Adrenal gland (tissue), 5 donors: Measurements from ENCODE around the gene TSKU.
"Not testable (repeated sequence)": the region's sequence is repeated elsewhere in the genome, so short reads cannot be mapped to it uniquely, and the experiment has no call there.

Experiments
- POLR2A ChIP-seq, 2 donors: fragments of 450-650 bp; IDR thresholded peaks; one replicate each; pipeline ENCODE4 v1.6.1; 2017; ENCODE audit warnings: antibody characterized with exemption in 2 of 2, mild to moderate bottlenecking in 2 of 2, moderate library complexity in 1 of 2
- TF ChIP-seq, protein P1 (sequence below), 6 experiments: fragments of 450-650 bp in 4 of 6; fragments of 200-600 bp in 2 of 6; sonication (generic) in 1 of 6; IDR thresholded peaks; 1 replicate in 5 of 6; 2 replicates in 1 of 6; pipeline versions ENCODE4 v1.5.1 to v1.8.0; 2016 to 2021; ENCODE audit warnings: antibody characterized with exemption in 6 of 6, mild to moderate bottlenecking in 2 of 6, moderate library complexity in 1 of 6
- donor health status: DM: no; HTN: no; CAD: no.

DNA sequence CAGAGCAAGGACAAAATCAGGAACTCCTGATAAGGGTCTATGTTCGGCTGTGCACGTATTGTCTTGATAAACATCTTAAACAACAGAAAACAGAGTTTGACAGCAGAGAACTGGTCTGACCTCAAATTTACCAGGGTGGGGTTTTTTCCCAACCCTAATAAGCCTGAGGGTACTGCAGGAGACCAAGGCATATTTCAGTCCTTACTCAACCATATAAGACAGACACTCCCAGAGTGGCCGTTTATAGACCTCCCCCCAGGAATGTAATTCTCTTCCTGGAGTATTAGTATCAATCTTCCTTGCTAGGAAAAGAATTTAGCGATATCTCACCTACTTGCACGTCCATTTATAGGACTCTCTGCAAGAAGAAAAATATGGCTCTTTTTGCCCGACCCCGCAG lies 32.5 kb downstream of the TSKU start:
- TF ChIP-seq POLR2A (IDR thresholded peaks at IDR 0.05) = not testable (repeated sequence)
- TF ChIP-seq, protein P1, sequence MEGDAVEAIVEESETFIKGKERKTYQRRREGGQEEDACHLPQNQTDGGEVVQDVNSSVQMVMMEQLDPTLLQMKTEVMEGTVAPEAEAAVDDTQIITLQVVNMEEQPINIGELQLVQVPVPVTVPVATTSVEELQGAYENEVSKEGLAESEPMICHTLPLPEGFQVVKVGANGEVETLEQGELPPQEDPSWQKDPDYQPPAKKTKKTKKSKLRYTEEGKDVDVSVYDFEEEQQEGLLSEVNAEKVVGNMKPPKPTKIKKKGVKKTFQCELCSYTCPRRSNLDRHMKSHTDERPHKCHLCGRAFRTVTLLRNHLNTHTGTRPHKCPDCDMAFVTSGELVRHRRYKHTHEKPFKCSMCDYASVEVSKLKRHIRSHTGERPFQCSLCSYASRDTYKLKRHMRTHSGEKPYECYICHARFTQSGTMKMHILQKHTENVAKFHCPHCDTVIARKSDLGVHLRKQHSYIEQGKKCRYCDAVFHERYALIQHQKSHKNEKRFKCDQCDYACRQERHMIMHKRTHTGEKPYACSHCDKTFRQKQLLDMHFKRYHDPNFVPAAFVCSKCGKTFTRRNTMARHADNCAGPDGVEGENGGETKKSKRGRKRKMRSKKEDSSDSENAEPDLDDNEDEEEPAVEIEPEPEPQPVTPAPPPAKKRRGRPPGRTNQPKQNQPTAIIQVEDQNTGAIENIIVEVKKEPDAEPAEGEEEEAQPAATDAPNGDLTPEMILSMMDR (IDR thresholded peaks at IDR 0.05) = not testable (repeated sequence)
